ENCODE results near the gene LPP. TPM values are rescaled to one million over a fixed set of nuclear protein-coding genes. Genes with fewer than 3 reads are reported as not detected.

The LPP gene
- total RNA-seq, 1 donor from 2014 or later = 1,791 TPM

- TF ChIP-seq CTCF (IDR thresholded peaks at IDR 0.05) = no peak
- no peaks in the 10 kb centered on the region for H3K36me3 ChIP-seq
- H3K27ac ChIP-seq = no peak overlapping the region
- no peak for DNase-seq (ENCODE audit: low spot score in 2 of 2)
- H3K4me3 ChIP-seq = no peak overlapping the region
- H3K9me3 ChIP-seq = no peaks in the 10 kb centered on the region
- H3K4me1 ChIP-seq = peaks cover 3 to 30% of the 10 kb centered on the region in 2 donors
- intact Hi-C loops (cut with DNase I) = no loop called here
- H3K27me3 ChIP-seq = no peaks in the 10 kb centered on the region
Measured at GRCh38 chr3:188567478-188568195, 413.7 kb downstream of the LPP start.

- H3K27me3 ChIP-seq = no peaks in the 10 kb centered on the region
- H3K9me3 ChIP-seq = no peaks in the 10 kb centered on the region
- H3K27ac ChIP-seq = no peak overlapping the region
- TF ChIP-seq CTCF (IDR thresholded peaks at IDR 0.05) = no peak
- peaks cover 3 to 34% of the 10 kb centered on the region in 2 donors for H3K4me1 ChIP-seq
- H3K4me3 ChIP-seq = no peak overlapping the region
- DNase-seq (ENCODE audit: low spot score in 2 of 2) = no peak
- no peaks in the 10 kb centered on the region for H3K36me3 ChIP-seq
- intact Hi-C loops (cut with DNase I) = no loop called here
Measured at GRCh38 chr3:188568736-188569135, 414.8 kb downstream of the LPP start.

DNA sequence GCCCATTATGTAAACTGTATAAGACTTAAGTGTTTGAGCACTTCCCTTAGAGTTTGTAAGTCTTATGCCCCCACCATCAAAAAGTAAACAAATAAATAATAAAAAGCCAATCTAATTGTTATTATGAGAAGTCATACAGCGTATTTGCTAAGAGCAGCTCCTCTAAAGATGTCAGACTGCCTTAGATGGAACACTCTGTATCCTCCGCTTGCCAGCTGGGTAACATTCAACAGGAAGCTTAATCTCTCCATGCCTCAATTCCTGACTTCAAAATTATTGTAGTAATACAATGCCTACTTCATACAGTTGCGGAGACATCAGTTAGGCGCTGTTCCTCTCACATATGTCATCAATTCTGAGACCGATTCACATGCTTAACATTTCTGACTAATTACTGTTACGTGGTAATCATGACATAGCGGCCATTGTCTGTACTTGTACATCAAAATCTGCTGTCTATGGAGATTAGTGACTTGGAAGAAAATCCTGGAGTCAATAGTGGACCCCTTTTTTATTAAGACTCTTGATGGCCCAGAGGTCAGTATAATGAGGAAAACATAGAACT lies 417.7 kb downstream of the LPP start:
- no peaks in the 10 kb centered on the region for H3K27me3 ChIP-seq
- TF ChIP-seq CTCF (IDR thresholded peaks at IDR 0.05) = no peak
- H3K4me1 ChIP-seq = peaks cover 3 to 38% of the 10 kb centered on the region in 2 donors

DNA sequence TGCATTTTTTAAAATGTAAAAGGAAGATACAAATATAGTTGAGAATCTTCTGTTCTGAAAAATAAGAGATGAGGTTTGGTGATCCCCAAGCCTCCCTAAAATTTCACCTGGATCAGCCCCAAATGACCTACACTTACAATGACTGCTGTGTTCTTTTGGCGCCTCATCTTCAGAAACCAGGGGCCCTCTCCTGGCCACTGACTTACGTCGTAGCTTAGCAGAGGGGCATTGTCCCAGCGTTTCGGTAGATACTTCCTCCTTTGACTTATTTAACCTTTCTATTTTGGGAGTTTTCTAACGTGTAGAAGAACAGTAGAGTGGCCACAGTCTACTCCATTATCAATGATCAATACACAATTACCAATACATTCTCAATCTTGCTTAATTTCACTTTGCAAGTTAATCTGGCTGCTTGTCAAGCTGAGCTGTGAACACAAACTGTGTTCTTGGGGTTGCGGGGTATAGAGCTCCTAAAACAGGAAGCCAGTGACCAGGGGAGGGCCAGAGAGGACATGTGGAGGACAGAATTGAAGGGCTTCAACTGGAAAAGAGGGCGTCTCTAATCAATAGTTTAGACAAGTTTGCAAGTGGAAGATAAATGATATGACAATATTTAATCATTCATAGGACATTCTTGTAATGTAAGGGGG lies 419.5 kb downstream of the LPP start:
- TF ChIP-seq CTCF (IDR thresholded peaks at IDR 0.05) = no peak
- Histone ChIP-seq H3K36me3 (no peaks in the 10 kb centered on the region), H3K9me3 (no peaks in the 10 kb centered on the region), H3K27ac (no peak overlapping the region), H3K4me1 (peaks cover 3 to 39% of the 10 kb centered on the region in 2 donors), H3K4me3 (no peak overlapping the region), H3K27me3 (no peaks in the 10 kb centered on the region)
- intact Hi-C loops (cut with DNase I) = no loop called here
- no peak for DNase-seq (ENCODE audit: low spot score in 2 of 2)

More for the DNA sequence above, 417.7 kb downstream of the LPP start:
- no peaks in the 10 kb centered on the region for H3K36me3 ChIP-seq
- DNase-seq (ENCODE audit: low spot score in 2 of 2) = no peak
- H3K4me3 ChIP-seq = no peak overlapping the region
- no peaks in the 10 kb centered on the region for H3K9me3 ChIP-seq
- no peak overlapping the region for H3K27ac ChIP-seq
- intact Hi-C loops (cut with DNase I) = no loop called here

DNA sequence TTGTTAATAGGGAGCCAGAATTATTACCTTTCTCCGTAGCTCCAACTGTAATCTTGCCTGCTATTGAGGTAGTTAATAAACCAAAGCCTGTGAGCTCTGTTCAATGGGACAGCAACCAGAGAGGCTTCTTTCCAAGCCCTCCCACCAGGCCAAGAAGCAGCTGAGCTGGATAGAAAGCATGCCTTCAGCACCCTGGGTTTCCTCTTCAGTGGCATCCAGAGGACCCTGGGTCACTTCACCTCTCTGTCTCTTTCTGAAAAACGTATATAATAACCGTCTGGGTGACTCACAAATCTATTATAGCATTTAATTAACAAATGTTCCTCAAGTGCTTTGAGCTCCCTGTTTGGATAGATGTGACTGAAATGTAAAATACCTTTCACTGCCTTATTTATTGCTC lies 420.0 kb downstream of the LPP start:
- intact Hi-C loops (cut with DNase I) = no loop called here
- Histone ChIP-seq H3K36me3 (no peaks in the 10 kb centered on the region), H3K4me1 (peaks cover 3 to 37% of the 10 kb centered on the region in 2 donors), H3K27me3 (no peaks in the 10 kb centered on the region), H3K9me3 (no peaks in the 10 kb centered on the region), H3K4me3 (no peak overlapping the region), H3K27ac (no peak overlapping the region)
- DNase-seq (ENCODE audit: low spot score in 2 of 2) = no peak
- TF ChIP-seq CTCF (IDR thresholded peaks at IDR 0.05) = no peak
